ENCODE data around the gene PHEX.
A peak's percentile ranks its signal among the peaks of the same experiment; 100 is the strongest.
"Not testable (repeated sequence)": the region's sequence is repeated elsewhere in the genome, so short reads cannot be mapped to it uniquely, and the experiment has no call there.

Gene PHEX

GRCh38 chrX:22248401-22248800 lies 216.3 kb downstream of the PHEX start:
- peak in 1 of 14 donors; percentile 6 for DNase-seq

- no peak for DNase-seq
Measured at GRCh38 chrX:22249371-22249770, 217.2 kb downstream of the PHEX start.

GRCh38 chrX:22268706-22269105 lies 236.6 kb downstream of the PHEX start:
- peak in 1 of 14 donors; percentile 7 for DNase-seq

- DNase-seq, result no peak
Measured at GRCh38 chrX:22272613-22273012, 240.5 kb downstream of the PHEX start, which contains the start of gene CBLL2. TSS of gene CBLL2 (plus strand) at chrX:22272913. CDS start at chrX:22272992, 79 bp downstream.

GRCh38 chrX:22273714-22274317 lies 241.7 kb downstream of the PHEX start:
- DNase-seq, result no peak

GRCh38 chrX:22276781-22277180 lies 244.7 kb downstream of the PHEX start:
- DNase-seq, result no peak

DNA sequence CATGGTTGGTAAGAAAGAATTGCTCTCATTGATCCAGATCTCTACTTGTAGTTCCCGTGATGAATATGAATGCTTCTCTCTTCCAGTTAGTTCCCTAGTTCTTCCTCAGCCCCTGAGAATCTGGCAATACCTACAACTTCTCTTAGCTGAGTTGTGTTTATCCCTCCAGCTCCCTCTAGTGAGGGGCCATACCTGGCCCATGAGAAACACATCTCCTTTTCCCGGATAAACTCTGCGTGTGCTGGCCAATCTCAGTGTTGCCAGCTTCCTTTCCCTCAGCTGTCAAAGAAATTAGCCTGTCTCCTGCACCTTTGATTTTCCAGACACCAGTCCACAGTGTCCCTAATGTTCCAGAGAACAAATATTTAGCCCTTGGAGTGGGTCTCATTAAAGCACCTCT lies 246.2 kb downstream of the PHEX start:
- no peak for DNase-seq

GRCh38 chrX:22289209-22289608 lies 257.1 kb downstream of the PHEX start:
- not testable (repeated sequence) for DNase-seq

GRCh38 chrX:22296871-22297270 lies 264.7 kb downstream of the PHEX start:
- DNase-seq, result no peak

DNA sequence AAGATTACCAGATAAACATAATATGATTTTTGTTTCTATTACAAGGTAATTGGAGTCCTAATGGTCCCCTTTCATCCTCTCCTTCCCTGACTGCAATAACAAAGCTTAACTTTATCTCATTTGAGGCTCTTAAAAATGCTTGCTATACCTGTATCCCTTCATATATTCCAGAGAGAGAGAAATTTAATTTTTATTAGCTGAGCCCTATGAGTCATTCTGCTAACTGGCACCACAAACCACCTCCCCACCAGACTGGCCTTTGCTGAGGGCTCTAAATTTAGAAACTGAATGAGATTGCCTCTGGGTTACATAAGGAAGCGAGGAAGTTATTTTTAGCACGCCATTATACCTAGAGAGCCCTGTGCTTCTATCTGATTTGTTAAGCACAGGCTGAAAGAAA lies 268.0 kb downstream of the PHEX start:
- DNase-seq, result peak in 1 of 14 donors; percentile 87
